GM18951 (cell line): ENCODE data around the gene RRN3.
"Not testable (repeated sequence)": the region's sequence is repeated elsewhere in the genome, so short reads cannot be mapped to it uniquely, and the experiment has no call there.

Source experiments
- in situ Hi-C: fragments of 300-500 bp; cut with MboI; formaldehyde crosslinking; loops from one replicate; pipeline ENCODE4 v1.12.0; 2022; ENCODE audit warnings: low sequenced_read_pairs, mixed read lengths, inconsistent platforms; ENCODE audit not compliant: unreplicated experiment

The RRN3 gene

GRCh38 chr16:15024858-15025199 is 69.2 kb downstream of the RRN3 start:
- in situ Hi-C loops: not testable (repeated sequence)

GRCh38 chr16:15023381-15024077 is 70.5 kb downstream of the RRN3 start:
- in situ Hi-C loops: not testable (repeated sequence)

- in situ Hi-C loops: not testable (repeated sequence)
Observed at GRCh38 chr16:15022194-15022593, 71.9 kb downstream of the RRN3 start.

DNA sequence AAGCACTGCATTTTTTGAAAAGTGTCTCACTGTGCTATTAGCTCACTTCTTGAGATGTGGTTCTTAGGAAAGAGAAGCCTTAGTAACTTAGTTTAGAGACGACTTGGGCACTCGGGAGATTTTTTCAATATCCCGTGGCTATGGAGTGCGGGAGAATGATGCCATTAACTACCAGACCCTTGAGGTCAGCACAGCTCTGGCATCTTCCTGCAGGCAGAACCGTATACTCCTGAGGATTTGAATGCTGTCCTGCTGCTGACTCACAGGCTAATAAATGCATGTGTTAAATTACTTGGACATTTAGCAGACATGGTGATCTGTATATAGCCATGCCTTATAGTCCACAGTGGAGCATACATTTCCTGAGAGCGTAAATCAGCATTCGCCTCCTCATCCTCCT is 72.6 kb downstream of the RRN3 start:
- in situ Hi-C loops: not testable (repeated sequence)

DNA sequence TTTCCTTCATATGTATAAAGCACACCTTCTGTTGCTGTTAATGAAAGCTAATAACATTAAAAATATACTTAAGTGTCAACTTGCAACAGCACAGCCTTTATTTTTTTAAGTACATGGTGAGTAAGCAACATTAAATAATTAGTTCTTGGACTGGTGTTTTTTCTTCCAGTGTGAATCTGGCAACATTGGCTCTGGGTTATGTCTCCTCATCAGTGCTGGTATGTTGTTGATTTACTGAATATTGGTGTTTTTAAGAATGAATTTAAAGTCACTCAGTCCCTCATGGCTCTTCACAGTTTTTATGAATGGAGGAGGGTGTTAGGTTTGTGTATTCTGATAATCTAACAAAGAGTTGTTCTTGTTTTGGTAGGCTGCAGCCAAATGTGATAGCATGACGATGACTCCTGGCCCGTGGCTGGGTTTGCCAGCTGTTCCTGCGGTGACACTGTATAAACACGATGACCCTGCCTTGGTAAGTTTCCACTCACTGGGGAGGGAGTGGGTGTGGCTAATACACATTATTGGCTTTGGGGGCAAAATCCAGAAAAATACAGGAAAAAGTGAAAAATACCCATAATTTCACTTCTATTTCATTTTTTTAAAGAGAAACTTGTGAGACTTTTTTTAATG is 77.0 kb downstream of the RRN3 start:
- in situ Hi-C loops: not testable (repeated sequence)

- in situ Hi-C loops: not testable (repeated sequence)
Observed at GRCh38 chr16:15016354-15016753, 77.7 kb downstream of the RRN3 start.

- in situ Hi-C loops: not testable (repeated sequence)
Observed at GRCh38 chr16:15015671-15016070, 78.4 kb downstream of the RRN3 start.

DNA sequence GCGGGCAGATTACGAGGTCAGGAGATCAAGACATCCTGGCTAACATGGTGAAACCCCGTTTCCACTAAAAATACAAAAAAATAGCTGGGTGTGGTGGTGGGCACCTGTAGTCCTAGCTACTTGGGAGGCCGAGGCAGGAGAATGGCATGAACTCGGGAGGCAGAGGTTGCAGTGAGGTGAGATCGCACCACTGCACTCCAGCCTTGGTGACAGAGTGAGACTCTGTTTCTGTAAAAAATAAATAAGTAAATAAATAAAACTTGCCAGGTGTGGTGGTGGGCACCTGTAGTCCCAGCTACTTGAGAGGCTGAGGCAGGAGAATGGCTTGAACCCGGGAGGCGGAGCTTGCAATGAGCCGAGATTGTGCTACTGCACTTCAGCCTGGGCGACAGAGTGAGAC is 81.1 kb downstream of the RRN3 start:
- in situ Hi-C loops: not testable (repeated sequence)
